GM12865 (cell line): Measurements from ENCODE around the gene ZNF516.

Experiments used
- DNase-seq: peaks from one replicate; pipeline ENCODE4 v3.0.0; 2010; ENCODE audit warnings: low read depth
- H3K4me3 ChIP-seq: 2 replicates; pipeline ENCODE4 v1.5.1; 2011; ENCODE audit warnings: mild to moderate bottlenecking, low read depth, low read length, control low read depth
- CTCF ChIP-seq: IDR thresholded peaks from 2 replicates; pipeline ENCODE4 v1.5.1; 2011; ENCODE audit warnings: low read length, control low read depth, low read depth, inconsistent platforms; ENCODE audit not compliant: insufficient read depth; ENCODE audit errors: missing control alignments

ZNF516 gene

GRCh38 chr18:76455003-76455676 is 39.9 kb downstream of the ZNF516 start:
- DNase-seq: no peak
- no peak overlapping the region for H3K4me3 ChIP-seq
- TF ChIP-seq CTCF: no peak

GRCh38 chr18:76454418-76454817 is 40.6 kb downstream of the ZNF516 start:
- no peak for DNase-seq
- no peak for TF ChIP-seq CTCF
- H3K4me3 ChIP-seq: no peak overlapping the region

DNA sequence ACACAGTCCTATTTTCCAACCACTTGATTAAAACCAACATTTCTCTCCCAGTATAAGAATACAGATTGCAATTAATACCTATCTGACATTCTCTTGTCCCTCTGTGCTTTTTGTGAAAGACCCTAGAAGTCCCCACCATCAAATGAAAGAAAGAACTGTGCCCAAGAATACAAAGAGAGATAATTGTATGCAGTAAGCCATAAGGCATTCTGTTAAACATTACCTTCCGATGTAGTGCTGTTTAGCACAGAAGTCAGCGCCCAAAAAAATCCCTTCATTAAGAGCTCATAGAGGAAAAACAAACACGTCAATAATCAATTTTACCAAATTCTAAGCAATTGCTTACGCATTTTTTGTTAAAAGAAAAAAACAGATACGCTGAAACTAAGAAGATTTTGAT is 41.1 kb downstream of the ZNF516 start:
- TF ChIP-seq CTCF: no peak
- no peak overlapping the region for H3K4me3 ChIP-seq
- no peak for DNase-seq

GRCh38 chr18:76453057-76453561 is 41.9 kb downstream of the ZNF516 start:
- no peak for DNase-seq
- no peak overlapping the region for H3K4me3 ChIP-seq
- no peak for TF ChIP-seq CTCF

DNA sequence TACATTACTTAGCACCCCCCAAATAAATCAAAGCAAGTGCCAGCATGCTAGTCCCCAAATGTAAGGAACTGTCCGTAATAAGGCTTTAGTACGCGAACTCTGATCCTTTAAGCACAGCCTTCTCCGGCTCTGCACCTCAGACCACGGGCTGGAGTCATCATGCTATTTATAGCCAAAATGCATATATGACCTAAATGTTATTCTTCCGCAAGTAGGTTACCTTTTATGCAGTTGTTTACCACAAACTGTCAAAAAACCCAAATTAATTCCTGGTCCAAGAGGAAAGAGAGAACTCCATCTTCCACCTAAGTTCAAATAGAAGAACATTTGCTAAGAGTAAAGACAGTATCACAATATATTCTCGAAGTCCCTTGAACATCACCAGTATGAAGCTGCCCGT is 42.7 kb downstream of the ZNF516 start:
- no peak for TF ChIP-seq CTCF
- no peak for DNase-seq
- H3K4me3 ChIP-seq: no peak overlapping the region

GRCh38 chr18:76451396-76452331 is 43.4 kb downstream of the ZNF516 start:
- no peak for DNase-seq
- TF ChIP-seq CTCF: no peak
- H3K4me3 ChIP-seq: peak overlapping the region; percentile 46
